Calu3 (cell line): ENCODE data around the gene TDG. TPM values are rescaled to one million over a fixed set of nuclear protein-coding genes. Genes with fewer than 3 reads are reported as not detected.

ENCODE experiments used
- BruUV-seq: library from RNA; stranded (reverse); fragments of 400-500 nt; replicated peaks from 2 replicates; lab custom pipeline; 2021; lab: Mats Ljungman, UMichigan
- CTCF ChIA-PET: fragments of 300-600 bp; sonication (Branson Sonifier 250); formaldehyde crosslinking; loops from one replicate; lab custom pipeline; 2022; ENCODE audit warnings: antibody characterized with exemption; lab: Charles Lee
- DNase-seq: peaks from one replicate; pipeline ENCODE4 v3.0.0; 2022
- H3K27ac Mint-ChIP-seq: one replicate; pipeline ENCODE4 v1.8.0; 2022; ENCODE audit warnings: mixed read lengths; ENCODE audit not compliant: unreplicated experiment
- H3K27me3 Mint-ChIP-seq: one replicate; pipeline ENCODE4 v1.8.0; 2022; ENCODE audit warnings: mixed read lengths; ENCODE audit not compliant: unreplicated experiment
- H3K36me3 Mint-ChIP-seq: one replicate; pipeline ENCODE4 v1.8.0; 2022; ENCODE audit warnings: mild to moderate bottlenecking, moderate library complexity, mixed read lengths; ENCODE audit not compliant: insufficient read depth, unreplicated experiment
- H3K4me1 Mint-ChIP-seq: one replicate; pipeline ENCODE4 v1.8.0; 2022; ENCODE audit warnings: mild to moderate bottlenecking, low read depth, mixed read lengths; ENCODE audit not compliant: unreplicated experiment
- H3K4me3 Mint-ChIP-seq: one replicate; pipeline ENCODE4 v1.8.0; 2022; ENCODE audit warnings: mild to moderate bottlenecking, low read depth, moderate library complexity, mixed read lengths; ENCODE audit not compliant: unreplicated experiment
- H3K9me3 Mint-ChIP-seq: one replicate; pipeline ENCODE4 v1.8.0; 2022; ENCODE audit warnings: low read depth, mixed read lengths; ENCODE audit not compliant: unreplicated experiment
- intact Hi-C: fragments of 100-400 bp; cut with micrococcal nuclease; formaldehyde crosslinking; loops from one replicate; pipeline ENCODE4 v1.10.0; 2022; ENCODE audit not compliant: unreplicated experiment
- total RNA-seq: library from RNA; stranded (reverse); gene quantifications from 2 replicates; pipeline ENCODE4 v1.2.3, GENCODE V29; 2022
- TF ChIP-seq, protein P1 (sequence below): fragments of 200-600 bp; IDR thresholded peaks from one replicate; pipeline ENCODE4 v1.8.0; 2022; ENCODE audit warnings: antibody characterized with exemption; ENCODE audit not compliant: unreplicated experiment

TDG gene
- total RNA-seq, 1 experiment from 2014 or later = 35.3 TPM

- Mint-ChIP-seq H3K27ac (peak overlapping the region; percentile 12), H3K4me3 (no peak overlapping the region), H3K27me3 (no peaks in the 10 kb centered on the region), H3K36me3 (no peaks in the 10 kb centered on the region), H3K9me3 (no peaks in the 10 kb centered on the region), H3K4me1 (peaks cover 34% of the 10 kb centered on the region)
- CTCF ChIA-PET = interaction anchor here (0.6 kb wide), 2 partner anchors 97 to 1103 kb away, joined by 5 to 6 read pairs; no protein-coding TSS in a partner anchor
- no TSS peak for BruUV-seq
- no peak for DNase-seq
- intact Hi-C loops = no loop called here
- TF ChIP-seq, protein P1, sequence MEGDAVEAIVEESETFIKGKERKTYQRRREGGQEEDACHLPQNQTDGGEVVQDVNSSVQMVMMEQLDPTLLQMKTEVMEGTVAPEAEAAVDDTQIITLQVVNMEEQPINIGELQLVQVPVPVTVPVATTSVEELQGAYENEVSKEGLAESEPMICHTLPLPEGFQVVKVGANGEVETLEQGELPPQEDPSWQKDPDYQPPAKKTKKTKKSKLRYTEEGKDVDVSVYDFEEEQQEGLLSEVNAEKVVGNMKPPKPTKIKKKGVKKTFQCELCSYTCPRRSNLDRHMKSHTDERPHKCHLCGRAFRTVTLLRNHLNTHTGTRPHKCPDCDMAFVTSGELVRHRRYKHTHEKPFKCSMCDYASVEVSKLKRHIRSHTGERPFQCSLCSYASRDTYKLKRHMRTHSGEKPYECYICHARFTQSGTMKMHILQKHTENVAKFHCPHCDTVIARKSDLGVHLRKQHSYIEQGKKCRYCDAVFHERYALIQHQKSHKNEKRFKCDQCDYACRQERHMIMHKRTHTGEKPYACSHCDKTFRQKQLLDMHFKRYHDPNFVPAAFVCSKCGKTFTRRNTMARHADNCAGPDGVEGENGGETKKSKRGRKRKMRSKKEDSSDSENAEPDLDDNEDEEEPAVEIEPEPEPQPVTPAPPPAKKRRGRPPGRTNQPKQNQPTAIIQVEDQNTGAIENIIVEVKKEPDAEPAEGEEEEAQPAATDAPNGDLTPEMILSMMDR = no peak
These were observed 41.3 kb downstream of the TDG start for GRCh38 chr12:104006929-104007328.

DNA sequence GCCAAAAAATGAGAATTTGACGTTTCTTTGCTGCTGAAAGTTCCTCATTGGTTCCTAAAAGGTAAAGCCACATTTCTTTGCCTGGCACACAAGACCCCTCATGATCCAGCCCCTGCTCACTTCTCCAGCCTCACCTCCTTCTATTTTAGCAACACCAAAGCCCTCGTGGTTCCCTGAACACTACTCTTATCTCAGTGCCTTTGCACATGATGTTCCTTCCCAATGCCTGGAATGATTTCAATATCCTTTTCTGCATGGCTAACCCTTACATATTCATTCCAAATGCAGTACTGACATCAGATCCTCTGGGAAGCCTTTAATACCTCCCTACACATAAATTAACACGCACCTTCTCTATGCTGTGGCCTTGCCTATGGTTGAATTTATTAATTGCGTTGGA, 44.4 kb downstream of the TDG start:
- H3K27ac Mint-ChIP-seq = no peak overlapping the region
- intact Hi-C loops = no loop called here
- H3K9me3 Mint-ChIP-seq = no peaks in the 10 kb centered on the region
- no TSS peak for BruUV-seq
- no peak overlapping the region for H3K4me3 Mint-ChIP-seq
- TF ChIP-seq, protein P1 = no peak
- H3K36me3 Mint-ChIP-seq = no peaks in the 10 kb centered on the region
- no peaks in the 10 kb centered on the region for H3K27me3 Mint-ChIP-seq
- H3K4me1 Mint-ChIP-seq = peaks cover 34% of the 10 kb centered on the region
- CTCF ChIA-PET = no interaction called here
- DNase-seq = no peak

DNA sequence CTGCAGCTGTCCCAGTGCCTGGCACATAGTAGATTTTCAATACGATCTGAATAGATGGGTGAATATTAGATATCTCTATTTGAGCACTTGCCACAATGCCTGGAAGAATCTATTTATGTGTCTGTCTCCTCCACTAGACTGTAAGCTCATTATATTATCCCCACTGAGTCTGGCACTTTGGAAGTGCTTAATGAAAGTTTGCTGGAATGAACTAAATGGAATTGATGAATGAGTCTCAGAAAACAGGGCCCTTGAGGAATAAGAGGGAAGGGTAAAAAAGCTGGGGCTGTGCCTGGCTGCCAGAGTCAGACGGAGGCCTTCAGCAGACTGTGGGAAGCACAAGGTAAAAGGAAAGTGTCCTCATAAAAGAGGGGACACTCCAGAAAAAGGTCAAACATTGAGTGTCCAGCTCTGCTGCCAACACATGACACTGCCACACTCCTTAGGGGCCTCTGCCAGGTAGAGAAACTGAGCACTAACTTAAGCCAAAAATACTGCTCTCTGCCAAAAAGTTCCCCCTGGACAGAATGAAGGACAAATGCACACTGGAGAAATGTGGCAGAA, 45.0 kb downstream of the TDG start:
- BruUV-seq = no TSS peak
- peak overlapping the region; percentile 23 for H3K27ac Mint-ChIP-seq
- no peak for DNase-seq
- intact Hi-C loops = no loop called here
- no peaks in the 10 kb centered on the region for H3K9me3 Mint-ChIP-seq
- no peaks in the 10 kb centered on the region for H3K27me3 Mint-ChIP-seq
- peaks cover 34% of the 10 kb centered on the region for H3K4me1 Mint-ChIP-seq
- TF ChIP-seq, protein P1 = no peak
- H3K36me3 Mint-ChIP-seq = no peaks in the 10 kb centered on the region
- CTCF ChIA-PET = interaction anchor here (0.8 kb wide), 1 partner anchor 42 kb away, joined by 3 read pairs; no protein-coding TSS in a partner anchor
- H3K4me3 Mint-ChIP-seq = no peak overlapping the region

GRCh38 chr12:104011253-104011652, 45.6 kb downstream of the TDG start:
- peak; percentile 11 for DNase-seq
- TF ChIP-seq, protein P1 = no peak
- CTCF ChIA-PET = interaction anchor here (0.8 kb wide), 1 partner anchor 41 kb away, joined by 3 read pairs; no protein-coding TSS in a partner anchor
- Mint-ChIP-seq H3K4me1 (peaks cover 32% of the 10 kb centered on the region), H3K27me3 (no peaks in the 10 kb centered on the region), H3K36me3 (no peaks in the 10 kb centered on the region), H3K4me3 (no peak overlapping the region), H3K27ac (peak overlapping the region; percentile 23), H3K9me3 (no peaks in the 10 kb centered on the region)
- intact Hi-C loops = no loop called here
- BruUV-seq = no TSS peak
